Sigmoid colon (tissue), 4 donors: Measurements from ENCODE around the gene HOXB4.

Source experiments
- CTCF ChIP-seq, 4 experiments: fragments of 450-650 bp in 3 of 4; fragments of 200-600 bp in 1 of 4; IDR thresholded peaks; one replicate each; pipeline ENCODE4 v1.5.1; 2016 to 2019; ENCODE audit warnings: antibody characterized with exemption in 4 of 4, mild to moderate bottlenecking in 3 of 4, moderate library complexity in 2 of 4
- EP300 ChIP-seq, 4 donors: sonication (generic); formaldehyde crosslinking; IDR thresholded peaks; one replicate each; pipeline ENCODE4 v1.6.1; 2017; ENCODE audit warnings: antibody characterized with exemption in 4 of 4

DNA sequence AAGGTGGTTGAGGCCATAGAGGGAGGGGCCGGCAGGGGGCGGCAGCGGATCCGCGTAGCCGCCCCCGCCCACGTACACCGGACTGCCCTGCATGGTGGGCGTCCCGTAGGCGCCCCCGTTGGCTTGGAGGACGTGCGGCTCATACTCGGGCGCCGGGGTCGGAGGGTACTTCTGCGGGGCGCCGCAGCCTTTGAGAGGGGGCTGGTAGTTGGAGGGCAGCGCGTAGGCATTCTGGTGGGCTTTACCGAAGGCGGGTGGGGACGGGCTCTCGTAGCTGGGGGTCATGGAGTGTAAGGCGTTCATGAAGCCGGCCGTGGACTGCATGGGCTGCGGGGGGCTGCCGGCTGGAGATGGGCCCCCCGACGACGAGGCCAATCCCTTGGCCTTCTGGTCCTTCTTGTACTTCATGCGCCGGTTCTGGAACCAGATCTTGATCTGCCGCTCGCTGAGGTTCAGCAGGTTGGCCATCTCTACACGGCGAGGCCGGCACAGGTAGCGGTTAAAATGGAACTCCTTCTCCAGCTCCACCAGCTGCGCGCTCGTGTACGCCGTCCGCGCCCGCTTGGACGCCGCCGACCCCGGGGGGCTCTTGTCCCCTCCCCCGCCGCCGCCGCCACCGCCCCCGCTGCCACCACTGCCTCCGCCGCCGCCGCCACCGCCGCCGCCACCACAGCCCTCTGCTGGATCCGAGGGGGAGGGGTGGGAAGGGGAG is 27.5 kb downstream of the HOXB4 start:
- TF ChIP-seq CTCF (IDR thresholded peaks at IDR 0.05) (peak in 2 of 4 experiments; percentile 27 to 35), EP300 (IDR thresholded peaks at IDR 0.05) (no peak)
